ENCODE measurements around the gene MCTP2. TPM values are rescaled to one million over a fixed set of nuclear protein-coding genes. Genes with fewer than 3 reads are reported as not detected.

Gene MCTP2
- total RNA-seq, 1 donor from 2014 or later: 35.3 TPM

DNA sequence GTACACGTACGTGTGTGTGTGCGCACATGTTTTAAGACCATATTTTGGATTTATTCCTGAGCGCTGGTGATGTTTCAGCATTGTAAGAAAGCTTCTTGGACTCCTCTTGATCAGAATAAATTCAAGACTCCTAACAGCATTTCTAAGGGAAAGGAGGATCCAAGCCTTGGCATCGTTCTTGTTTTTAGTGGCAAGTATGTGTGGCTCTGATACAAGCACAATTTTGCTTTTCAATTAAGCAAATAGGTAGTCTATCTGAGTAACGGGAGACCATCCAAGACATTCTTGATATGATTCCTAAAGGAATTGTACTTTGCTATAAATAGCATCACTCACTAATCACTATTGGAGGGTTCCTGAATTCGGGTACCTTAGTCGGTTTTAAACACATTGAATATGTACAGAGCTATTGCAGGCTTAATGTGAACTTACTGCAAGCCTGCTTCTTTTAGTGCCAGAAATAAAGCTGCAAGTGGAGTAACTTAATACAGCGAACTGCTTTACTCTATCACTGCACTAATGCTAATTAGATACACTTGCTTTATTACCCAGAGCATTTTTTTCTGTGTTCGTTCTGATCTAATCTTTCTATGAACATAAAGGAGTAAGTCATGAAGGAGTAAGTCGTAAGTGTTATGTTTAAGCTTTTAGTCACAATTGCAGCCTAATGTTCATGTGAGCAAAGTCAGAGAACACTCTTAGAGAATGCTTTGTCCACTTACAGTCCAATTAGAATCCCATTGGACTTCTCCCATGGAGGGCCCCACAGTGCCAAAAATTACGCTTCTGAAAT is 186.3 kb downstream of the MCTP2 start:
- no peak for ATAC-seq
- no peaks in the 10 kb centered on the region for H3K36me3 ChIP-seq
- DNase-seq: no peak
- TF ChIP-seq, protein P1, sequence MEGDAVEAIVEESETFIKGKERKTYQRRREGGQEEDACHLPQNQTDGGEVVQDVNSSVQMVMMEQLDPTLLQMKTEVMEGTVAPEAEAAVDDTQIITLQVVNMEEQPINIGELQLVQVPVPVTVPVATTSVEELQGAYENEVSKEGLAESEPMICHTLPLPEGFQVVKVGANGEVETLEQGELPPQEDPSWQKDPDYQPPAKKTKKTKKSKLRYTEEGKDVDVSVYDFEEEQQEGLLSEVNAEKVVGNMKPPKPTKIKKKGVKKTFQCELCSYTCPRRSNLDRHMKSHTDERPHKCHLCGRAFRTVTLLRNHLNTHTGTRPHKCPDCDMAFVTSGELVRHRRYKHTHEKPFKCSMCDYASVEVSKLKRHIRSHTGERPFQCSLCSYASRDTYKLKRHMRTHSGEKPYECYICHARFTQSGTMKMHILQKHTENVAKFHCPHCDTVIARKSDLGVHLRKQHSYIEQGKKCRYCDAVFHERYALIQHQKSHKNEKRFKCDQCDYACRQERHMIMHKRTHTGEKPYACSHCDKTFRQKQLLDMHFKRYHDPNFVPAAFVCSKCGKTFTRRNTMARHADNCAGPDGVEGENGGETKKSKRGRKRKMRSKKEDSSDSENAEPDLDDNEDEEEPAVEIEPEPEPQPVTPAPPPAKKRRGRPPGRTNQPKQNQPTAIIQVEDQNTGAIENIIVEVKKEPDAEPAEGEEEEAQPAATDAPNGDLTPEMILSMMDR (IDR thresholded peaks at IDR 0.05): no peak
- H3K27ac ChIP-seq: no peak overlapping the region
- no peak overlapping the region for H3K4me3 ChIP-seq
- intact Hi-C loops (cut with DNase I): no loop called here
- H3K4me1 ChIP-seq: peaks cover 13% of the 10 kb centered on the region
- H3K9me3 ChIP-seq: no peaks in the 10 kb centered on the region
- no peaks in the 10 kb centered on the region for H3K27me3 ChIP-seq

DNA sequence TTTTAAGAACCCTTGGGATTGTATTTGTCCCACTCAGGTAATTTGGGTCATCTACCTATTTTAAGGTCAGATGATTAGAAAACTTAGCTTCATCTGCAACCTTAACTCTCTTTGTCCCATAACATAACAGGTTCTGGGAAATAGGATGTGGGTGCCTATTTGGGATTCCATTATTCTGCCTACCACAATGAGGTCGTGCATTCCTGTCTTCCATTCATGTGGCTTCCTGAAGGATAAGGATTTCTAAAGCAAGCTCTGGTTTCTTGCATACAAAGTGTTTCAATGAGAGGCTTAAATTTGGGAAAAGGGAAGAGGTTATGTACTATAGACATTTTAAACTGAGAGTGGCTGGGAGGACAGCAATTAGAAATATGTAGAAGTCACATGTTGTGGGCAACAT is 190.3 kb downstream of the MCTP2 start:
- DNase-seq (no peak), ATAC-seq (no peak)
- TF ChIP-seq, protein P1 (IDR thresholded peaks at IDR 0.05): no peak
- Histone ChIP-seq H3K9me3 (no peaks in the 10 kb centered on the region), H3K4me1 (no peaks in the 10 kb centered on the region), H3K27ac (no peak overlapping the region), H3K27me3 (no peaks in the 10 kb centered on the region), H3K4me3 (no peak overlapping the region), H3K36me3 (no peaks in the 10 kb centered on the region)
- intact Hi-C loops (cut with DNase I): no loop called here

DNA sequence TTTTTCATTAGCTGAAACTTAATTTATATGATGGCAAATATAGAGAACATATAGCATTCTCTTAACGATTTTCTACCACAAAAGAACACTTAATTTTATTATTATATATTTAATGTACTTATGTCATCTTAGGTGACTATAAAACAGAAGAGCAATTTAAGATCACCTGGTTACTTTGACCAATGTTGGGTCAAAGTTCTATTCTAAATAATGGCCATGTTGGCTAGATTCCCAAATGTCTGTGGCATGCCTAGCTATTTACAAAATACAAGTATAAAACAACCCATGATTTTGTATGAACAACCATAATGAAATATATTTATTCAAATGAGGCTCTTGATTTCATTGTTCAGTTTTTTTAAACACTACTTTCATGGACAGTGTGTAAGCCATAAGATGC is 200.9 kb downstream of the MCTP2 start:
- ATAC-seq (no peak), DNase-seq (no peak)
- intact Hi-C loops (cut with DNase I): no loop called here
- TF ChIP-seq, protein P1 (IDR thresholded peaks at IDR 0.05): no peak
- H3K4me1 ChIP-seq: no peaks in the 10 kb centered on the region
- no peak overlapping the region for H3K4me3 ChIP-seq
- H3K36me3 ChIP-seq: no peaks in the 10 kb centered on the region
- H3K27me3 ChIP-seq: no peaks in the 10 kb centered on the region
- no peaks in the 10 kb centered on the region for H3K9me3 ChIP-seq
- no peak overlapping the region for H3K27ac ChIP-seq

DNA sequence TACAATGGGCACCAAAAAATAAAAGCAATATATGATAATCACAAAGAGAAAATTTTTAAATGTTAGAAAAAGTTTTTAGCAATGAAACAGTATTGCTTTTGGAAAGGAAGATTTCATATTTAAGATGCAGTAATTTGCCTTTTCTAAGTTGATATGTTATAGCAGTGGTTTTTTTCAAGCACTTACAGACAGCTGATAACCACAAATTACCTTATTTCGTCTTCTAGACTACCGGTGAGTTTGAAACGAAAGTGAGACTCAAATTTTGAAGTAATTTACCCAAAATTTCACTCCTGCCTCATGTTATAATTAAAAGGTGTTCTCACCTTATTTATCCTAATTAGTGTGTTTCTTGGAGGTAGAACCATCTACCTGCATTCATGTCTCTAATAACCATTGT is 207.8 kb downstream of the MCTP2 start:
- no peak overlapping the region for H3K27ac ChIP-seq
- no peaks in the 10 kb centered on the region for H3K27me3 ChIP-seq
- TF ChIP-seq, protein P1 (IDR thresholded peaks at IDR 0.05): no peak
- DNase-seq (no peak), ATAC-seq (no peak)
- intact Hi-C loops (cut with DNase I): no loop called here
- H3K36me3 ChIP-seq: no peaks in the 10 kb centered on the region
- no peaks in the 10 kb centered on the region for H3K4me1 ChIP-seq
- H3K9me3 ChIP-seq: no peaks in the 10 kb centered on the region
- H3K4me3 ChIP-seq: no peak overlapping the region

DNA sequence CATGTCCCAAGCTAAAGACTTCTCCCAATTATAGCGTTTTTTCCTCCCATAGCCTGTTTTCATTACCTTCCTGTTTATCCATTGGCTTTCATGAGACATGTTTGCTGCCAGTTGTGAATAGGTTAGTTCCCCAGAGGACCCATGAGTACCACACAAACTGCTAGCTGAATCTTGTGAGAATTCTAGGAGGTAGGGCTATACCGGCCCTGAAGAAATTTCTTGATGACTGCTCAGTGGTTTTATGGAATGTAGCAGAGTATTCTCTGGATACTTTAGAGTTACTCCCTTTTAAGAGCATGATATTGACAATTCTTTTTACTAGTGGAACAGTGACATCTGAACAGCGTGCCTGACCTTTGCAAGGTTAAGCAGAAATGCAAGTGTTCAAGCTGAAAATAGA is 210.4 kb downstream of the MCTP2 start:
- TF ChIP-seq, protein P1 (IDR thresholded peaks at IDR 0.05): no peak
- Histone ChIP-seq H3K36me3 (peaks cover 10% of the 10 kb centered on the region), H3K27ac (no peak overlapping the region), H3K4me1 (no peaks in the 10 kb centered on the region), H3K27me3 (no peaks in the 10 kb centered on the region), H3K9me3 (no peaks in the 10 kb centered on the region), H3K4me3 (no peak overlapping the region)
- intact Hi-C loops (cut with DNase I): no loop called here
- no peak for ATAC-seq
- DNase-seq: no peak
